GM21447 (cell line): Measurements from ENCODE around the gene GOLM1.
"Not testable (repeated sequence)": the region's sequence is repeated elsewhere in the genome, so short reads cannot be mapped to it uniquely, and the experiment has no call there.

Source experiments
- ATAC-seq: cut with Tn5 transposase; IDR thresholded peaks from one replicate; pipeline ENCODE4 v1.9.1; 2021; ENCODE audit not compliant: unreplicated experiment

The GOLM1 gene

GRCh38 chr9:86098824-86099700 lies at the start of gene GOLM1:
Gene GOLM1 (minus strand): TSS chr9:86099558. CDS start chr9:86079320, 20,238 bp downstream.
- ATAC-seq: peak; percentile 58

- ATAC-seq: not testable (repeated sequence)
These were observed 47.3 kb upstream of the GOLM1 start for GRCh38 chr9:86146671-86147070.

- not testable (repeated sequence) for ATAC-seq
These were observed 46.6 kb upstream of the GOLM1 start for GRCh38 chr9:86145960-86146359.

- no peak for ATAC-seq
These were observed 43.6 kb upstream of the GOLM1 start for GRCh38 chr9:86142973-86143372.

GRCh38 chr9:86141843-86142242 lies 42.5 kb upstream of the GOLM1 start:
- ATAC-seq: no peak

- no peak for ATAC-seq
These were observed 36.0 kb upstream of the GOLM1 start for GRCh38 chr9:86135371-86135770.

- no peak for ATAC-seq
These were observed 35.0 kb upstream of the GOLM1 start for GRCh38 chr9:86134361-86134760.

GRCh38 chr9:86128235-86128822 lies 29.0 kb upstream of the GOLM1 start:
- no peak for ATAC-seq

- ATAC-seq: no peak
These were observed 27.9 kb upstream of the GOLM1 start for GRCh38 chr9:86126998-86127972.

- ATAC-seq: no peak
These were observed 23.0 kb upstream of the GOLM1 start for GRCh38 chr9:86122311-86122710.

- no peak for ATAC-seq
These were observed 20.1 kb upstream of the GOLM1 start for GRCh38 chr9:86119457-86119856.

GRCh38 chr9:86116425-86116824 lies 17.1 kb upstream of the GOLM1 start:
- ATAC-seq: no peak

GRCh38 chr9:86115886-86116285 lies 16.5 kb upstream of the GOLM1 start:
- ATAC-seq: no peak

GRCh38 chr9:86112057-86112456 lies 12.7 kb upstream of the GOLM1 start:
- no peak for ATAC-seq

GRCh38 chr9:86102626-86103025 lies 3.3 kb upstream of the GOLM1 start:
- no peak for ATAC-seq

GRCh38 chr9:86099701-86100364 lies 475 bp upstream of the GOLM1 start:
- peak; percentile 33 for ATAC-seq

- ATAC-seq: no peak
These were observed 1.7 kb downstream of the GOLM1 start for GRCh38 chr9:86097510-86098224.

GRCh38 chr9:86096386-86096785 lies 3.0 kb downstream of the GOLM1 start:
- no peak for ATAC-seq

- peak; percentile 62 for ATAC-seq
These were observed 5.4 kb downstream of the GOLM1 start for GRCh38 chr9:86093788-86094555.
